NCI-H69 (cell line): Measurements from ENCODE around the gene APEX2.
A peak's percentile ranks its signal among the peaks of the same experiment; 100 is the strongest.
"Not testable (repeated sequence)": the region's sequence is repeated elsewhere in the genome, so short reads cannot be mapped to it uniquely, and the experiment has no call there.

Source experiments
- DNase-seq: peaks from one replicate; lab custom pipeline; 2025; lab: John Stamatoyannopoulos, UW

The APEX2 gene

DNA sequence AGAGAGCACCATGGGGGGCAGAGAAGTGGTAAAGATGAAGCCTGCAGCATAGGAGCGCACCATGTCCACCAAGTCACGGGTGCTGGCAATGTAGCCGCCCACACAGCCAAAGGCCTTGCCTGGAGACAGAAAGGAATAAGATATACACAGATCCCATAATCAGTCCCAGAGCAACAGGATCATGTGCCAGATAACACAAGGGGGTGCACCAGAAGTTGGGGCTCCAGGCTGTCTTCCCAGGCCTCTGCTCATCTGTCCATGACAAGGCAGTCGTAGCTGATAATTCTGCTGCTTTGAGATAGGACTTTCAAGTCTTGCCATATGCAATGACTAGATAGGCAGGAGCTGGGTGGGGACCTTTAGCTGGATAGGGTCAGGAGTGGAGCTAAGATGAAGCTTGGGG, 14.7 kb downstream of the APEX2 start:
- DNase-seq = no peak

DNA sequence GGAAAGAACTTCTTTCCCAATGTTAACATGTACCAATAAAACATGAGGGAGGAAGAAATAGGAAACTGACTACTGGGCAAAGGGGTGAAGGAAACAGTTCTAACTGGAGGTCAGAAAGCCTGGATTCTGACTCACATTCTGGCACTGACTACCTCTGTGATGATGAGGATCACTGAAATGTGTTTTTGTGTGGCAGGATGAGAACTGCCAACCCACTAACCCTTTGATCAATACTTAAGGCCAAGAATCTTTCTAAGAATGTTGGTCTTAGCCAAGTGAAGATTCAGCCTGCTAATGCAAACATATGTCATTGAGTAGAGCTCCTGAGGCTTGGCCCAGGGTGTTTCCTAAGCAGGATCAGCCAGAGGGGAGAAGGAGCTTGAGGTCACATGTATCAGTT, 26.0 kb downstream of the APEX2 start:
- no peak for DNase-seq

DNA sequence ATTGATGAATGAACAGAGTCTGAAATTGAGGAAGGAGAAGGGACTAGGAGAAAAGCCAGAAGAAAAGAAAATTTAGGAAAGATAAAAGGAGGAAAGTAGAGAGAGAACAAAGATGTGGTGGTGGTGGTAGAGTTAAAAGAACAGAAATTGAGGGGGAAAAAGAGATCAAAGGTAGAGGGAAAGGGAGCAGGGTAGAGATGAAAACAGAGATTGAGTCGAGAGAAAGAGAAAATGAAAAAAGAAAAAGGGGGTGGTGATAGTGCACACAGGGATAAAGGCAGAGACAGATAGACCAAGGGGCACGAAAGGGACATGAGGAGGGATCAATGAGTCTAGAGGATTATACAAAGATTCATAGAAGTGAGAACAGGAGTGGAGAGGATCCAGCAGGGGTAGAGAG, 26.7 kb downstream of the APEX2 start:
- no peak for DNase-seq

DNA sequence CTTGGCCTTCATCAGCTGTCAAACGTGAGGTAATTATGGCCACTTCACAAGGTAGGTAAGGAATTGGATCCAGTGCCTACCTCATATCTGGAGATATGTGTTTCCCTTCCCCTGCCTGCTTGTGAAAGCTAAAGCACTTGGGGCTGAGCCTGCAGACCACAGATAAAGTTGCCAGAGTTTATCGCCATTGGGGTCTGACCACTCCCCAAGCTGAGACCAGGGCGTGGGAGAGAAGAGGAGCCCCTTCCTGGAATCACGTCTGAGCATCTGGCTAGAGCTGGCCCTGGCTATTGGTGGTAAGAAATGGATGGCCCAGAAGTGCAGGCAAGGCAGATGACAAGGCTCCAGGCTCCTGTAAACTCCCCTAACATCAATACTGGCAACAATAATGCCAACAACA, 27.9 kb downstream of the APEX2 start:
- no peak for DNase-seq

DNA sequence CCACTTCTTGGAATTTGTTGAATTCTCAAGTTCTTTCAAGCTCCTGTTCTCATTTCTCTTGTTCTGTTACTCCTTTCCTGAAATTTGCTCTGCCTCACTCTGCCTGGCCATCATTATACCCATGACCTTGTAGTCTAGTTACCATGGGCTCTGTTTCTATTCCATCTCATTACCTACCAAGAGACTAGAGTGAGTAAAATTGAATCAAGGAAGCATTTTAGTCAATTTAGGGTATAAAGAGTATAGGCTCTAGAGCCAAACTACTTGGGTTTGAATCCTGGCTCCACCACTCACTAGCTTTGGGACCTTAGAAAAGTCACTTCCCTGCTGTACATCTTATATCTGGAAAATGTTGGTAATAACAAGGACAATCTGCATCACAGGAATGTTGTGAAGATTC, 28.4 kb downstream of the APEX2 start:
- no peak for DNase-seq

DNA sequence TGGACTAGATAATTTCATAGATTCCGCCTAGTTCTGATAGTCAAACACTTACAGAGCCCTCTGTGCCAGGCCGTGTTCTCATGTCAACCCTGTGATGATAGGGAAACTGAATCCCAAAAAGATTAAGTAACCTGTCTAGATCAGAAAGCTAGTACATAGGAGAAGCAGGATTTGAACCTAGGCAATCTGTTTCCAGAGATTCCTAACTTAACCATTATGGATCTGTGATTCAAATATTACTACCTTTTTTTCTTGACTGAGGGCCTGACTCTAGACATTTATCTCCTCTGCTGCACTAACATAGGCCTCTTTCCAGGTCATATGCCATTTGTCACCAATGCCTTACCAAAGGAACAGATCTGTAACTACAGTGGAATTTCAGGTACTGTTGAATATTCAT, 29.1 kb downstream of the APEX2 start:
- no peak for DNase-seq

DNA sequence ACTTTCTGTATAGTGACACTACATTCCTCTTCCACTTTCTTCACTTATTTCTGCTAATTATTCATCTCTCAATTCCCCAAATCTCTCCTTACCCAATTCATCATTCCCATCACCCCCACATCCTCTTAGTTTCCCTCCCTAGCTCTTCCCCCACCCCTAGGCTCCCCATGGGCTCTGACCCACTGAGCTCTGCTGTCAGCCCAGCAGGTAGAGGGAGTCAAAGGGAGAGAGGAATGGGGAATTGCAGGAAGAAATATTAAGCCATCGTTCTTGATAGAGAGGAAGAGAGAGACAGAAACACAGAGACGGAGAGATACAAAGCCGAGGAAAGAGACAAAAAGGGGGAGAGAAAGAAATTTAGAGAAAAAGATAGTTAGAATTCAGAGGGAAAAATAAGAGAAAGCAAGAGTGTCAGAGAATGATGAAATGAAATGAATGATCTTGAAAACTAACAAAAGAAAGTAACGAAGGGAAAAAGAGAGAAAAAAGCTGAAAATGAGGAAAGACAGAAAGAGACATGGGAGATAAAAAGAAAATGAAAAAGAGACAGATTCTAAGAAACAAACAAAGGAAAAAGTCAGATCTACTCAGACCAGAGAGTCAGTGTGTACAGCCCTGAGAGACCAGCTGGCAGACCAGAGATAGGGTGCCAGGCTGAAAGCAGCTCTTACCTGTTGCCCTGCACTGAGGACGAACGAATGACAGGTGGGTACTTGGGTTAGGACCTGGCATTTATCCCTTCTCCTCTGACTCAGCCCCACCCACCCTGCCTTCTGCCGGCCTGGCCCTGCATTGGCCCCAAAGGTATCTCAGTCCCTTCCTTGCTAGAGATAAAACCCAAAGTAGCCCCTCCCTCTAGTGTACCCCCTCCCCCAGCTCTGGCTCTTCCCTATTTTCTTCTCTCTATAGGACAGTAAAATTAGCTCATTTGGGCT, 30.4 kb downstream of the APEX2 start, which contains the start of gene ALAS2:
ALAS2 (minus strand) TSS at position 707 of the 935 bp plus-strand sequence. CDS start 4,977 bp downstream, outside the sequence.
- DNase-seq = no peak

DNA sequence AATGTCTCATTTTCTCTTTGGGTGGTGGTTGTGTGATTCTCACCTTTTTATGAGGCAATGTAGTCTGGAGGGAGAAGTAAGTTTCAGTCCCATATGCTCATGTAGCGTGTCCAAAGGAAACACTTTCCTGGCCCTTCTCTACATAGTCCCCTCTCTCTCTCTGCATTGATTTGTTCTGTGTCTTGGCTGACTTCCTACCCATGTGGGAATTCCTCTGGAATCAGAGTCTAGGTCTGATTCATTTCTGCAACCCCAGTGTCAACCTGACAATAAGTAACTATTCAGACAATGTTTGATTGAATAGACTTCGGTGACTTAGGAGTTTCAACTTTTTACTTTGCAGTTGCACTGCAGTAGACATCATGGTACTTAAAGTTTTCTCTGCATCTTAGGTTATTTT, 33.3 kb downstream of the APEX2 start:
- no peak for DNase-seq

DNA sequence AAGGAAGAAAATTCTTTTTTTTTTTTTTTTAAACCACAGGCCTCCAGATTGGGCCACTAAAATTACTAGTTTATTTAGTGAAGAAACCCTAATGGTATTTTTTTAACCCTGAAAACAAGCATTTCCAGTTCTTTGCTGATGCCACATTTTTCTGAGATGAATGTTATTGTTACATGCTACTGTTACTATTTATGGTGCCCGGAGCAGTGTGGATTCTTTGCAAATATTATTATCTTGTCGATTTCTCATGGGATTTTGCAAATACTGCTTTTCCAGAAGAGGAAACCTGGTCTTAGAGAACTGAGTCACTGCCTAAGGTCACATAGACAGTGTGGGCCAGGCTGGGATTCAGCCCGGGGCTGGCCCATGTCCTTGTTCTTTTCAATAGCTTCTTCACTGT, 39.3 kb downstream of the APEX2 start:
- DNase-seq = no peak

DNA sequence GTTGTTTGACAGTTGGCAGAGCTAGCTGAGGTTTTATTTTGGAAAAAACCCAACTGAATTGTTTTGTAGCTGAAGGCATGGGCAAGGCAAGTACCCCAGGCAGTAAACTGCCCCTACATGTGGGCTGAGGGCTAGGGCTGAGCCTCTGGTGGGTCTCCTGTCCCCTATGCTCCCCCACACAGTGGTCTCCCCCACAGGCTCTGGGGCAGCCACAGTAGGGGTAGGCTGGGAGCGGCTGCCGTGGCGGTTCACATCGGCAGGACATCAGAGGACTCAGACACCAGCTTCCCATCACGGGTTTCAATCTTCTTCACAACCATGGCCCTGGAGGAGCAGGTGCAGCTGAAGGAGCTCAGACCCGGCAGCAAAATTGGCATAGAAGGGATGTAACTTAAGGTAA, 41.4 kb downstream of the APEX2 start:
- no peak for DNase-seq

DNA sequence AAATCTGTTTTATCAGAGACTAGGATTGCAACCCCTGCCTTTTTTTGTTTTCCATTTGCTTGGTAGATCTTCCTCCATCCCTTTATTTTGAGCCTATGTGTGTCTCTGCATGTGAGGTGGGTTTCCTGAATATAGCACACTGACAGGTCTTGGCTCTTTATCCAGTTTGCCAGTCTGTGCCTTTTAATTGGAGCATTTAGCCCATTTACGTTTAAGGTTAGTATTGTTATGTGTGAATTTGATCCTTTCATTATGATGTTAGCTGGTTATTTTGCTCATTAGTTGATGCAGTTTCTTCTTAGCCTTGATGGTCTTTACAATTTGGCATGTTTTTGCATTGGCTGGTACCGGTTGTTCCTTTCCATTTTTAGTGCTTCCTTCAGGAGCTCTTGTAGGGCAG, 50.4 kb downstream of the APEX2 start:
- DNase-seq = not testable (repeated sequence)

DNA sequence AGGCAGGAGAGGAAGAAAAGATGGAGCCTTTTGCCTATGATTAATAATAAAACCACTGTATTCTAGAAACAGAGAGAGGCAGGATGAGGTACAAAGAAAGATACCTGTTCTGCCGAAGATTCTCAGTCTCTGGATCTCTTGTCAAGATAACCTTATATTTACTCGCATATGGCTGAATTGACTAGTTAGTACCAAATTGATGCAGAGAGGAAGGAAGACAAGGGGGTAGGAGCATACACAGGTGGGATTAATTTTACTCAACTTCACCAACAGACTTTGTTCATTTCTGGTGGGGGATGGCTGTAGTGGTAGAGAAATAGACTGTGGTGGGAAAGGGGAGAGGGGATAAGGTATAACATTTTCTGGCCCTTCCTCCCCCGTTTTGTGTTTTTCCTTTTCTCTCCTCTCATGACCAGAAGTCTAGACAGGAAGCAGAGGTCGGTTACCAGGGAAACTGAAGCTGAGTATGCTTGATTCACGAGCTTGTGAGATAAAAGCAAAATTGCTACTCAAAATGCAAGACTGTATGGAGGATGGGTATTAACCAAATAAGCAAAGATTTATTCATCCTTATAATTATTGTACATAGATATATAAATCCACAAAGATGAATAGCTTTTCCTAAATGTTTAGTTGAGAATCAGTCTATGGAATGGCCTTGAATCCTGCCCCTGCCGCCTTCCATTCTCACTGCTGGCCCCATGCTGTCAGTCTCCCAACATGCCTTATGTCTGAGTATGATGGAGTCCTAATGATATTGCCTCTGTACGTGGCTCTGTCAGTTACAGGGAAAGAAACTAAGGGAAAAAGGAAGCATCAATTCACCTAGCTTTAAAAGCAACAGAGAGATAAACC, 56.9 kb downstream of the APEX2 start:
- DNase-seq = peak; percentile 6

DNA sequence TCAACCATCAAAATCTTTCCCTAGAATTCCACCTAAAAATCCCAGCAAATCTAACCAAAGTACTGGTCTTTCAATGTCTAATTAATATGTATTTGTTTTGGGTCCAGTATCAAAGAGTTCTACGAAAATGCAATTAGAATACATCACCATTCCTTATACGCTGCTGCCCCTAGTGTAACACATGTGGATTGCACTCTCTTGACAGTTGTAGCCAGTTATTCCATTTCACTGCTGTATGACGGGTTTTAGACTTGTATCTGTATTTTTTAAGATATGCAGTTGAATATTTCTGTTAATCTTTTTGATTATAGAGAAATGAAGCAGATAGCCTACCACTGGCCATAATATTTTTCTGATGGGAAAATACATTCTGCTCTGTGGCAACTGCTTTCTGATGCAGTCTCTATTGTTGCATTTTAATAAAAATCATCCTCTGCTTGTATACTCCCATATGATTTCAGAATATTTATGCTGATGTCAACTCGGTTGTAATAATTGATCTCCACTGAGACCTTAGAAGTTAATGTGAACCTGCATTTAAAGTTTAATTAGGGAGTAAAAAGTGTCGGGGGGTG, 57.6 kb downstream of the APEX2 start:
- peak; percentile 14 for DNase-seq
